Fibroblast of lung (primary cell): ENCODE results near the gene SELL. TPM values are rescaled to one million over a fixed set of nuclear protein-coding genes. Genes with fewer than 3 reads are reported as not detected.

ENCODE experiments used
- DNase-seq, 2 donors: peaks; one replicate each; pipeline versions ENCODE4 v3.0.0 to v3.0.0-alpha.2; 2010; ENCODE audit warnings: low read depth in 2 of 2
- H2AFZ ChIP-seq: 2 replicates; pipeline ENCODE4 v1.5.1; 2012; ENCODE audit warnings: low read length, control low read depth, inconsistent platforms
- H3K27ac ChIP-seq: 2 replicates; pipeline ENCODE4 v1.5.1; 2011; ENCODE audit warnings: low read length, control low read depth; ENCODE audit not compliant: insufficient read depth
- H3K27me3 ChIP-seq: 2 replicates; pipeline ENCODE4 v1.5.1; 2011; ENCODE audit warnings: mild to moderate bottlenecking, low read length; ENCODE audit not compliant: control insufficient read depth, insufficient read depth
- H3K36me3 ChIP-seq: 2 replicates; pipeline ENCODE4 v1.5.1; 2011; ENCODE audit warnings: low read length; ENCODE audit not compliant: control insufficient read depth, insufficient read depth
- H3K4me1 ChIP-seq: 2 replicates; pipeline ENCODE4 v1.5.1; 2011; ENCODE audit warnings: low read length; ENCODE audit not compliant: control insufficient read depth, insufficient read depth; ENCODE audit errors: extremely low read depth
- H3K4me2 ChIP-seq: 2 replicates; pipeline ENCODE4 v1.5.1; 2011; ENCODE audit warnings: low read length, control low read depth; ENCODE audit not compliant: insufficient read depth; ENCODE audit errors: extremely low read depth
- H3K4me3 ChIP-seq, 4 experiments: fragments of 200-600 bp in 1 of 4; sonication (generic) in 1 of 4; replicated peaks in 1 of 4; 2 replicates each; pipeline ENCODE4 v1.5.1; 2011 to 2016; ENCODE audit warnings: low read length in 4 of 4, low read depth in 3 of 4, mild to moderate bottlenecking in 3 of 4, control low read depth in 2 of 4, inconsistent platforms in 1 of 4, mixed read lengths in 1 of 4; ENCODE audit not compliant: insufficient read depth in 1 of 4; ENCODE audit errors: control extremely low read depth in 1 of 4
- H3K79me2 ChIP-seq: 2 replicates; pipeline ENCODE4 v1.5.1; 2012; ENCODE audit warnings: mild to moderate bottlenecking, low read length, inconsistent platforms; ENCODE audit not compliant: control insufficient read depth, insufficient read depth
- H3K9ac ChIP-seq: 2 replicates; pipeline ENCODE4 v1.5.1; 2011; ENCODE audit warnings: mild to moderate bottlenecking, low read length, control low read depth; ENCODE audit not compliant: insufficient read depth
- H3K9me3 ChIP-seq: 2 replicates; pipeline ENCODE4 v1.5.1; 2012; ENCODE audit warnings: low read depth, low read length; ENCODE audit not compliant: control insufficient read depth, insufficient read depth
- H4K20me1 ChIP-seq: 2 replicates; pipeline ENCODE4 v1.5.1; 2011; ENCODE audit warnings: low read length; ENCODE audit not compliant: control insufficient read depth, insufficient read depth; ENCODE audit errors: extremely low read depth
- EZH2 ChIP-seq: IDR thresholded peaks from 2 replicates; pipeline ENCODE4 v1.5.1; 2012; ENCODE audit warnings: low read length, control low read depth, mild to moderate bottlenecking; ENCODE audit errors: missing control alignments
- polyA plus RNA-seq, 2 donors: library from polyadenylated mRNA; depleted of rRNA in 1 of 2; stranded (reverse) in 1 of 2; unstranded in 1 of 2; fragments of >200 nt; gene quantifications; 2 replicates each; pipeline ENCODE4 v1.2.1, GENCODE V29; 2011 to 2012; ENCODE audit warnings: missing spikeins in 1 of 2
- total RNA-seq: library from RNA; depleted of rRNA; stranded (reverse); fragments of >200 nt; gene quantifications from 2 replicates; pipeline ENCODE4 v1.2.1, GENCODE V29; 2014
- TF ChIP-seq, protein P1 (sequence below), 2 donors: IDR thresholded peaks in 1 of 2; conservative IDR thresholded peaks in 1 of 2; 1 replicate in 1 of 2; 2 replicates in 1 of 2; pipeline ENCODE4 v1.5.1; 2011 to 2012; ENCODE audit warnings: low read length in 2 of 2, control low read depth in 1 of 2, inconsistent platforms in 1 of 2, low read depth in 1 of 2, mild to moderate bottlenecking in 1 of 2

The SELL gene
- total and polyA plus RNA-seq, 2 donors (not counting 1 experiment from before 2014, with no cell fraction given), result 0.06 to 0.17 TPM

DNA sequence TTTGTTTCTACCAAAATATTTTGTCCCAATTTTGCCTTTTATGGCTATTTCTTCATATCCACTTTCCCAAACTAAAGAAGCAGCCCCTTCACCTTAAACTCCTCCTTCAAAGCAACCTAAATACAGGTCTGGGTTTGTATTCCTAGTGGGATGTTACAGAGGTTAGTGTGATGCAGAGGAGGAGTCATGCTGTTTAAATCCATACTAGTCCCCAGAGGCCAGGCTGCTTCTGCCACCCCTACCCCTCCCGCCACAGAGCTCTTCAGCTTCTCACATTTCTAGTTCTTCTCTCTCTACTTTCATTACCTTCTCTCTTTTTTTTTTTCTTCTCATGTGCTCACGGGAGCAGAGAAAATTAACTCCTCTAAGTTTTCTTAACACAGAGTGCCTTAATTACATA lies 29.3 kb downstream of the SELL start:
- no peak for DNase-seq
- no peaks in the 10 kb centered on the region for H3K36me3 ChIP-seq

DNA sequence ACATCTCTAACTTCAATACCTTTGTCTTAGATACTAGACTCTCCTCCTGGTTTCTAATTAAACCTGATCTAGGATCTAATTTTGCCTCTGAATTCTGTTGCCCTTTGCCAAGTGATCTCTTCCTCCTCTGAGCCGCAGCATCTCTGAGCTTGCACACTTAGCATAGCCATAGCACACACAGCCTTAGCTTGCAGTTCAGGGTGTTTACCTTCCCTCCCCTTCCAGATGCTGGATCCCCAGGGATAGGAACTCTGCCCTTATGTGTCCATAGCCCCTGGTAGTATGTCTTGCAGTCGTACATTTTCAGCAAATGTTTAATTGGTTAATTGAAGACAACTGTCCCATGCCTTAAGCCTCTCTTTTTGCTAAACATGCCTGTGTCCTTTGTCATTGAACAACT lies 30.3 kb downstream of the SELL start:
- Histone ChIP-seq H3K4me1 (no peaks in the 10 kb centered on the region), H3K79me2 (no peaks in the 10 kb centered on the region), H3K4me2 (no peak overlapping the region), H3K9ac (no peak overlapping the region), H3K9me3 (no peaks in the 10 kb centered on the region), H3K4me3 (no peak overlapping the region), H3K36me3 (no peaks in the 10 kb centered on the region), H3K27ac (no peak overlapping the region), H2AFZ (no peak overlapping the region), H4K20me1 (no peaks in the 10 kb centered on the region), H3K27me3 (no peaks in the 10 kb centered on the region)
- DNase-seq, result no peak
- TF ChIP-seq, protein P1, sequence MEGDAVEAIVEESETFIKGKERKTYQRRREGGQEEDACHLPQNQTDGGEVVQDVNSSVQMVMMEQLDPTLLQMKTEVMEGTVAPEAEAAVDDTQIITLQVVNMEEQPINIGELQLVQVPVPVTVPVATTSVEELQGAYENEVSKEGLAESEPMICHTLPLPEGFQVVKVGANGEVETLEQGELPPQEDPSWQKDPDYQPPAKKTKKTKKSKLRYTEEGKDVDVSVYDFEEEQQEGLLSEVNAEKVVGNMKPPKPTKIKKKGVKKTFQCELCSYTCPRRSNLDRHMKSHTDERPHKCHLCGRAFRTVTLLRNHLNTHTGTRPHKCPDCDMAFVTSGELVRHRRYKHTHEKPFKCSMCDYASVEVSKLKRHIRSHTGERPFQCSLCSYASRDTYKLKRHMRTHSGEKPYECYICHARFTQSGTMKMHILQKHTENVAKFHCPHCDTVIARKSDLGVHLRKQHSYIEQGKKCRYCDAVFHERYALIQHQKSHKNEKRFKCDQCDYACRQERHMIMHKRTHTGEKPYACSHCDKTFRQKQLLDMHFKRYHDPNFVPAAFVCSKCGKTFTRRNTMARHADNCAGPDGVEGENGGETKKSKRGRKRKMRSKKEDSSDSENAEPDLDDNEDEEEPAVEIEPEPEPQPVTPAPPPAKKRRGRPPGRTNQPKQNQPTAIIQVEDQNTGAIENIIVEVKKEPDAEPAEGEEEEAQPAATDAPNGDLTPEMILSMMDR (conservative IDR thresholded peaks at IDR 0.05 in 1 of 2, IDR thresholded peaks at IDR 0.05 in 1 of 2; ENCODE audit: low read depth in 1 of 2, low read length in 2 of 2), result no peak
- no peak for TF ChIP-seq EZH2

More for the DNA sequence above, 29.3 kb downstream of the SELL start:
- Histone ChIP-seq H2AFZ (no peak overlapping the region), H3K9me3 (no peaks in the 10 kb centered on the region), H3K9ac (no peak overlapping the region), H3K79me2 (no peaks in the 10 kb centered on the region), H3K4me1 (no peaks in the 10 kb centered on the region), H3K4me3 (no peak overlapping the region), H4K20me1 (no peaks in the 10 kb centered on the region), H3K27ac (no peak overlapping the region), H3K4me2 (no peak overlapping the region), H3K27me3 (no peaks in the 10 kb centered on the region)
- no peak for TF ChIP-seq EZH2
- TF ChIP-seq, protein P1 (conservative IDR thresholded peaks at IDR 0.05 in 1 of 2, IDR thresholded peaks at IDR 0.05 in 1 of 2; ENCODE audit: low read depth in 1 of 2, low read length in 2 of 2), result no peak

DNA sequence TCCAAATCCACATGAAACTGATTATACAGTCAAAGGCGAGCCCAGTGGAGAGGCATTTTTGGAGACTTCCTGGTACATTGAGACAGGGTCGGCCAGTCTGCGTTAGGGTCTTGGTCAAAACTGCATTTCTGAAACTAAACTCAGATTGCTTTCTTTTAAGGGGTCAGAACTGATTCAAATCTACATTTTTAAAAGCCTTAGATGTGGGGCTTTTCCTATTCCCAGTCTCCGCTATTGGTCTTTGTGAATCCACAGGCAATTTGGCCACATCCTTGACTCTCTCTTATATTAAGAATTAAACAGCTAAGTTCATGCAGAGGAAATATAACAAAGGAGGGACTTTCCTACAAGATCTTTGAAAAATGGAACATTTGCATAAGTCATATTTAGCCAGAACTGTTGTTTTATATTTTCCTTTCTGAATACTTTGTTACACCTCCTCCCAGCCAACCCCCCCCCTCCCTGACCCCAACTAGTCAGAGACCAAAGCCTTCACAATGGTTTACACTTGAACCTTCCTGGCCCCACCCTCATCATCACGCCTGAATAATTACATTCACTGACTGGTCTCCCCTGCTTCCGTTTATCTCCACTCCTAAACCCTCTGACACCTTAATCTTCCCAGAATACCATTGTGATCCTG lies 30.9 kb downstream of the SELL start:
- H3K27me3 ChIP-seq, result no peaks in the 10 kb centered on the region
- no peaks in the 10 kb centered on the region for H3K36me3 ChIP-seq
- H3K79me2 ChIP-seq, result no peaks in the 10 kb centered on the region
- H3K4me2 ChIP-seq, result no peak overlapping the region
- H3K4me3 ChIP-seq, result no peak overlapping the region
- no peak for DNase-seq
- H3K9ac ChIP-seq, result no peak overlapping the region
- no peaks in the 10 kb centered on the region for H3K9me3 ChIP-seq
- no peaks in the 10 kb centered on the region for H3K4me1 ChIP-seq
- no peaks in the 10 kb centered on the region for H4K20me1 ChIP-seq
- TF ChIP-seq, protein P1 (conservative IDR thresholded peaks at IDR 0.05 in 1 of 2, IDR thresholded peaks at IDR 0.05 in 1 of 2; ENCODE audit: low read depth in 1 of 2, low read length in 2 of 2), result no peak
- TF ChIP-seq EZH2, result no peak
- no peak overlapping the region for H2AFZ ChIP-seq
- H3K27ac ChIP-seq, result no peak overlapping the region
